Ovary (tissue), 9 donors: ENCODE measurements around the gene CDKN2B-AS1. TPM values are rescaled to one million over a fixed set of nuclear protein-coding genes. Genes with fewer than 3 reads are reported as not detected.

Experiments used
- DNase-seq, 5 donors: peaks; one replicate each; pipeline ENCODE4 v3.0.0-alpha.2; 2019 to 2020
- H3K27ac ChIP-seq, 2 donors: fragments of 200-600 bp; one replicate each; pipeline versions ENCODE4 v1.5.1 to v1.8.0; 2019 to 2022
- H3K27me3 ChIP-seq: fragments of 200-600 bp; one replicate; pipeline ENCODE4 v1.8.0; 2022
- H3K36me3 ChIP-seq: fragments of 200-600 bp; sonication (generic); one replicate; pipeline ENCODE4 v1.5.1; 2019
- H3K4me1 ChIP-seq: one replicate; pipeline ENCODE4 v1.8.1; 2013; ENCODE audit warnings: mild to moderate bottlenecking, moderate library complexity; ENCODE audit not compliant: insufficient read depth
- H3K4me3 ChIP-seq: fragments of 200-600 bp; sonication (generic); one replicate; pipeline ENCODE4 v1.5.1; 2017
- H3K9me3 ChIP-seq, 2 donors: fragments of 200-600 bp in 1 of 2; sonication (generic) in 1 of 2; one replicate each; pipeline versions ENCODE4 v1.5.1 to v1.8.1; 2013 to 2019; ENCODE audit warnings: mild to moderate bottlenecking in 1 of 2, moderate library complexity in 1 of 2
- EP300 ChIP-seq: sonication (generic); formaldehyde crosslinking; IDR thresholded peaks from one replicate; pipeline ENCODE4 v1.6.1; 2017; ENCODE audit warnings: antibody characterized with exemption
- POLR2A ChIP-seq: fragments of 450-650 bp; IDR thresholded peaks from one replicate; pipeline ENCODE4 v1.6.1; 2017; ENCODE audit warnings: antibody characterized with exemption, mild to moderate bottlenecking, moderate library complexity
- WGBS, 3 donors: extraction: QIAGEN DNeasy Blood & Tissue Kit in 1 of 3; methylation state at CpG; one replicate each; pipeline versions ENCODE4 v1.1.5 to v1.1.7; 2013 to 2017; 5-methylcytosine and 5-hydroxymethylcytosine counted together
- intact Hi-C, 4 donors: fragments of 100-400 bp; cut with DNase I; formaldehyde crosslinking; loops; one replicate each; pipeline versions ENCODE4 v1.11.0 to v1.15.1; 2022 to 2023
- polyA plus RNA-seq, 2 donors: library from polyadenylated mRNA; stranded (reverse); fragments of 200-250 nt in 1 of 2; fragments of 350-450 nt in 1 of 2; fragmentation: Illumina TruSeq in 1 of 2; extraction: RNeasy Lipid Tissue Mini Kit (QIAGEN cat#74804) in 1 of 2; gene quantifications; one replicate each; pipeline ENCODE4 v1.2.3, GENCODE V29; 2013 to 2014
- total RNA-seq, 7 donors: library from RNA; depleted of rRNA in 2 of 7; stranded (reverse); fragments of >200 nt in 2 of 7; fragmentation: NEBNext Ultra II Directional in 3 of 7; extraction: Animal tissue kit (Norgen Biotek cat#: 25700) in 3 of 7; gene quantifications; one replicate each; pipeline versions ENCODE4 v1.1.0 to v1.2.4, GENCODE V29; 2016 to 2023
- TF ChIP-seq, protein P1 (sequence below), 3 donors: fragments of 450-650 bp in 2 of 3; fragments of 200-600 bp in 1 of 3; IDR thresholded peaks; one replicate each; pipeline versions ENCODE4 v1.5.1 to v1.8.0; 2016 to 2022; ENCODE audit warnings: antibody characterized with exemption in 3 of 3, mild to moderate bottlenecking in 1 of 3
- donor health status: DM: no; HTN: no; CAD: no; lungs with moderate emphysema.
- donor health status: DM: no; HTN: no; CAD: no.
- donor health status: Bipolar disorder and iron deficiency.
- donor health status: DM: yes; HTN: yes; CAD: no.
- donor health status: DM: no; HTN: no; CAD: no.
- donor health status: DM: yes; HTN: yes; CAD: no.

Gene CDKN2B-AS1
- total and polyA plus RNA-seq, 9 donors = 0.06 to 2.1 (median 0.58) TPM; not detected in 1

DNA sequence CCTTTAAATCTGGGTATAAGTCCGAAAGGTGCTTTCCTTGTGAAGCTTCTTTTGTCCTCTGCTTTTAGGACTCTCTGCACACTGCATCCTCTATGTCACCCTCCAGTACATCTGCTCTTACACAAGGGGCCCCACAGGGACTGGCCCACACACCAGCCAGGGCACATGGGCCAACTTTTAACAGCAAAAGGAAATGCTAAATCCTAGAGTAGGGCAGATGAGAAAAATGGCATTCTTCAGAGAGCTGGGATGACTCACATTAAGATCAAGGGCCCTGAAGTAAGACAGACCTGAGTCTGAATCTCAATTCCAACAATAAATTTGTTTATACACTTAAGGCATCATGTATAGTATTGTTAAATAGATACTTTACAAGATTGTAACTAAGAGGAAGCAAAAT lies 54.8 kb downstream of the CDKN2B-AS1 start:
- Histone ChIP-seq H3K27me3 (no peaks in the 10 kb centered on the region), H3K4me3 (no peak overlapping the region), H3K9me3 (no peaks in the 10 kb centered on the region), H3K27ac (no peak overlapping the region), H3K4me1 (no peaks in the 10 kb centered on the region), H3K36me3 (no peaks in the 10 kb centered on the region)
- intact Hi-C loops = no loop called here
- WGBS, 3 donors = 85 to 100% (median 89%) methylated on average over 1 of the region's 1 CpG
- TF ChIP-seq EP300 = no peak
- TF ChIP-seq, protein P1, sequence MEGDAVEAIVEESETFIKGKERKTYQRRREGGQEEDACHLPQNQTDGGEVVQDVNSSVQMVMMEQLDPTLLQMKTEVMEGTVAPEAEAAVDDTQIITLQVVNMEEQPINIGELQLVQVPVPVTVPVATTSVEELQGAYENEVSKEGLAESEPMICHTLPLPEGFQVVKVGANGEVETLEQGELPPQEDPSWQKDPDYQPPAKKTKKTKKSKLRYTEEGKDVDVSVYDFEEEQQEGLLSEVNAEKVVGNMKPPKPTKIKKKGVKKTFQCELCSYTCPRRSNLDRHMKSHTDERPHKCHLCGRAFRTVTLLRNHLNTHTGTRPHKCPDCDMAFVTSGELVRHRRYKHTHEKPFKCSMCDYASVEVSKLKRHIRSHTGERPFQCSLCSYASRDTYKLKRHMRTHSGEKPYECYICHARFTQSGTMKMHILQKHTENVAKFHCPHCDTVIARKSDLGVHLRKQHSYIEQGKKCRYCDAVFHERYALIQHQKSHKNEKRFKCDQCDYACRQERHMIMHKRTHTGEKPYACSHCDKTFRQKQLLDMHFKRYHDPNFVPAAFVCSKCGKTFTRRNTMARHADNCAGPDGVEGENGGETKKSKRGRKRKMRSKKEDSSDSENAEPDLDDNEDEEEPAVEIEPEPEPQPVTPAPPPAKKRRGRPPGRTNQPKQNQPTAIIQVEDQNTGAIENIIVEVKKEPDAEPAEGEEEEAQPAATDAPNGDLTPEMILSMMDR (IDR thresholded peaks at IDR 0.05) = no peak
- TF ChIP-seq POLR2A = no peak
- DNase-seq = no peak

DNA sequence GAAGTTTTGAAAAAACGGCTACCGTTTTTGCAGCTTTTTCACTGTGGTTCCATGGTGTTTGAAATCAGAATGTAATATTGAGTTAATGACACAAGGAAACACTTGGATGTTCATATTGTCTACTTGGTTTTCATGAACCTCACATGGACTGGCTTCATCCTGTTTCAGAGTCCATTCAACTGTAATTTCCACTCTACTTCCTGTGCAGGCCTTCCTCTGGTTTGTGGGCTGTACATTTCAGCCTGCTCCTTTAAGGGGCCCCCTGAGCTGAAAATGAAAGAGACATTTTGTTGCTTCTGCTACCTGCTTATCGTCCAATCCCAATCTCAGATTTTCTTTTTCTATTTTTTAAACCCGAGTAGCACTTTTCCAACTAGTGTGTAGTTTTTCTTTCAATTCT lies 56.3 kb downstream of the CDKN2B-AS1 start:
- intact Hi-C loops = no loop called here
- TF ChIP-seq, protein P1 (IDR thresholded peaks at IDR 0.05) = no peak
- TF ChIP-seq POLR2A = no peak
- no peak for TF ChIP-seq EP300

DNA sequence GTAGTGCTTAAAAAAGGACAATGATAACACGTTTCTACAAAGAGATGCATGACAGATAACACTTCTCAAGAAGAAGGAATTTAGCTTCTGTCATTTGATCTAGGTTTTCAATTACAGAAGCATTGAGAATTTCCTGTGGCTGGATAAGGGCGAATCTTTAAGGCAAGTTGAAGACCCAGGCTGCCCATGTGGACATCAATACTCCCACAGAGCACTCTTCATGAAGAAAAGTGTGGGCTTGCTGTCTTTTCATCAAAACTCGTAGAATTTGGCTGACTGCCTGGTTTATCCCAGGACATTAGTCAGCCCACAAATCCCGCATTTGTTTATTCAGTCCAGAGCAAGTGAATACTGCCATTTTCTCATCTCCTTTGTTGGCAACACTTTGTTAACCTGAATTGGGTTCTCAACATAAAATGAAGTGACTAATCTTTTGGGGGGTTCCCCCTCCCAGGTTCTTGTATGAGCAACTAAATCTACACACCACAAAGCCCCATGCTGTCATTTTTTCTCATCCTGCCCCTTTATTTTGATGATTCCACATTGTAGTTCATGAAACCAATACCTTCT lies 57.9 kb downstream of the CDKN2B-AS1 start:
- DNase-seq = no peak
- 30 to 43% (median 35%) methylated on average over 4 of the region's 4 CpGs for WGBS, 3 donors
- intact Hi-C loops = no loop called here

More for the DNA sequence above, 56.3 kb downstream of the CDKN2B-AS1 start:
- no peak for DNase-seq
- H3K4me1 ChIP-seq = no peaks in the 10 kb centered on the region
- no peak overlapping the region for H3K27ac ChIP-seq
- 71 to 74% (median 71%) methylated on average over 4 of the region's 4 CpGs for WGBS, 3 donors
- no peaks in the 10 kb centered on the region for H3K27me3 ChIP-seq
- H3K4me3 ChIP-seq = no peak overlapping the region
- no peaks in the 10 kb centered on the region for H3K9me3 ChIP-seq
- H3K36me3 ChIP-seq = no peaks in the 10 kb centered on the region

DNA sequence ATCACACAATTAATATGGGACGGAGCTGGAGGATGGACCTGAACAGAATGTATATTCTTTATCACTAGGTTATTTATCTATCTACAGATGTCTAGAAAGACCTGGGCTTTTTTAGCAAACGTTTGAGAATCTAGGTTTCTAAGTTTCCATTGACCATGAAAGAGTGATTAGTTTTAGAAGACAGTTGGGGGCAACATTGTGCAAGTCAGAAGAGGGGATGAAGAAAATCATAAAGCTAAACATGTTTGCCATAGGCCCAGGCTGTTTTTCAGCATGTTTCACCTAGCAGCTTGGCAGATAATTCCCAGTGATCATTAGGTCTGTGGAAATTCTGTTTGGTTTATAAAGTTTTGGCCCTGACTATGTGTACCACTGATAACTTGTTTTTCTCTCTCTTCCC lies 58.6 kb downstream of the CDKN2B-AS1 start:
- H3K27ac ChIP-seq = no peak overlapping the region
- no peaks in the 10 kb centered on the region for H3K36me3 ChIP-seq
- intact Hi-C loops = no loop called here
- WGBS, 3 donors = 39 to 55% (median 48%) methylated on average over 2 of the region's 2 CpGs
- no peaks in the 10 kb centered on the region for H3K4me1 ChIP-seq
- no peaks in the 10 kb centered on the region for H3K27me3 ChIP-seq
- TF ChIP-seq POLR2A = no peak
- no peak for TF ChIP-seq EP300
- TF ChIP-seq, protein P1 (IDR thresholded peaks at IDR 0.05) = no peak
- H3K4me3 ChIP-seq = no peak overlapping the region
- DNase-seq = no peak
- no peaks in the 10 kb centered on the region for H3K9me3 ChIP-seq

More for the DNA sequence above, 57.9 kb downstream of the CDKN2B-AS1 start:
- no peak for TF ChIP-seq EP300
- TF ChIP-seq, protein P1 (IDR thresholded peaks at IDR 0.05) = no peak
- H3K4me1 ChIP-seq = no peaks in the 10 kb centered on the region
- no peaks in the 10 kb centered on the region for H3K36me3 ChIP-seq
- no peak overlapping the region for H3K27ac ChIP-seq
- no peaks in the 10 kb centered on the region for H3K9me3 ChIP-seq
- H3K27me3 ChIP-seq = no peaks in the 10 kb centered on the region
- H3K4me3 ChIP-seq = no peak overlapping the region
